Measurements from ENCODE around the gene AP4B1. TPM values are rescaled to one million over a fixed set of nuclear protein-coding genes. Genes with fewer than 3 reads are reported as not detected.

The AP4B1 gene
- polyA plus RNA-seq, 2 donors: 12.9 to 15.1 TPM

- H3K9me3 ChIP-seq (ENCODE audit: control insufficient read depth in 2 of 2, insufficient read depth in 1 of 2, low read depth in 1 of 2, low read length in 1 of 2): no peaks in the 10 kb centered on the region
- H3K27ac ChIP-seq (ENCODE audit: low read depth in 2 of 2, low read length in 1 of 2): no peak overlapping the region
- H3K27me3 ChIP-seq (ENCODE audit: control insufficient read depth in 1 of 2, insufficient read depth in 2 of 2, low read length in 2 of 2): no peaks in the 10 kb centered on the region
- peaks cover 3 to 10% of the 10 kb centered on the region in 2 donors for H3K36me3 ChIP-seq (ENCODE audit: control insufficient read depth in 2 of 2, insufficient read depth in 2 of 2, low read length in 1 of 2)
- H3K4me1 ChIP-seq (ENCODE audit: control insufficient read depth in 2 of 2, insufficient read depth in 2 of 2, low read length in 1 of 2): no peaks in the 10 kb centered on the region
- H3K4me3 ChIP-seq (ENCODE audit: low read depth in 1 of 2, low read length in 2 of 2): no peak overlapping the region
These were observed 38.6 kb upstream of the AP4B1 start for GRCh38 chr1:113943028-113943811.

- H3K4me1 ChIP-seq (ENCODE audit: control insufficient read depth in 2 of 2, insufficient read depth in 2 of 2, low read length in 1 of 2): no peaks in the 10 kb centered on the region
- no peak overlapping the region for H3K4me3 ChIP-seq (ENCODE audit: low read depth in 1 of 2, low read length in 2 of 2)
- H3K36me3 ChIP-seq (ENCODE audit: control insufficient read depth in 2 of 2, insufficient read depth in 2 of 2, low read length in 1 of 2): peaks cover 3 to 10% of the 10 kb centered on the region in 2 donors
- H3K9me3 ChIP-seq (ENCODE audit: control insufficient read depth in 2 of 2, insufficient read depth in 1 of 2, low read depth in 1 of 2, low read length in 1 of 2): no peaks in the 10 kb centered on the region
- no peaks in the 10 kb centered on the region for H3K27me3 ChIP-seq (ENCODE audit: control insufficient read depth in 1 of 2, insufficient read depth in 2 of 2, low read length in 2 of 2)
- no peak overlapping the region for H3K27ac ChIP-seq (ENCODE audit: low read depth in 2 of 2, low read length in 1 of 2)
These were observed 37.9 kb upstream of the AP4B1 start for GRCh38 chr1:113942527-113942926.

DNA sequence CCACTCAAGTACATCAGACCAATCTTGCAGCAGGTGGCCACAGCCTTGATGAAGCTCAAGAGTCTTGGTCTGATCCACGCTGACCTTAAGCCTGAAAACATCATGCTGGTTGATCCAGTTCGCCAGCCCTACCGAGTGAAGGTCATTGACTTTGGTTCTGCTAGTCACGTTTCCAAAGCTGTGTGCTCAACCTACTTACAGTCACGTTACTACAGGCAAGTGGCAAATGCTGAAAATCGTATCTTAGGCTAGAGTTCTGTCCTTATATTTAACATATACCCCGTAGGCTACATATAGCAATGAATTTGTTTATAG lies 36.6 kb upstream of the AP4B1 start:
- no peak overlapping the region for H3K4me3 ChIP-seq (ENCODE audit: low read depth in 1 of 2, low read length in 2 of 2)
- no peaks in the 10 kb centered on the region for H3K9me3 ChIP-seq (ENCODE audit: control insufficient read depth in 2 of 2, insufficient read depth in 1 of 2, low read depth in 1 of 2, low read length in 1 of 2)
- H3K4me1 ChIP-seq (ENCODE audit: control insufficient read depth in 2 of 2, insufficient read depth in 2 of 2, low read length in 1 of 2): no peaks in the 10 kb centered on the region
- H3K36me3 ChIP-seq (ENCODE audit: control insufficient read depth in 2 of 2, insufficient read depth in 2 of 2, low read length in 1 of 2): peaks cover 3 to 10% of the 10 kb centered on the region in 2 donors
- H3K27me3 ChIP-seq (ENCODE audit: control insufficient read depth in 1 of 2, insufficient read depth in 2 of 2, low read length in 2 of 2): no peaks in the 10 kb centered on the region
- WGBS, 2 donors: 76 to 84% methylated on average over 7 of the region's 7 CpGs
- no peak overlapping the region for H3K27ac ChIP-seq (ENCODE audit: low read depth in 2 of 2, low read length in 1 of 2)

GRCh38 chr1:113940365-113941244 lies 36.0 kb upstream of the AP4B1 start:
- WGBS, 2 donors: 76 to 77% methylated on average over 16 of the region's 16 CpGs
- H3K4me1 ChIP-seq (ENCODE audit: control insufficient read depth in 2 of 2, insufficient read depth in 2 of 2, low read length in 1 of 2): no peaks in the 10 kb centered on the region
- H3K27me3 ChIP-seq (ENCODE audit: control insufficient read depth in 1 of 2, insufficient read depth in 2 of 2, low read length in 2 of 2): no peaks in the 10 kb centered on the region
- peaks cover 3 to 10% of the 10 kb centered on the region in 2 donors for H3K36me3 ChIP-seq (ENCODE audit: control insufficient read depth in 2 of 2, insufficient read depth in 2 of 2, low read length in 1 of 2)
- H3K9me3 ChIP-seq (ENCODE audit: control insufficient read depth in 2 of 2, insufficient read depth in 1 of 2, low read depth in 1 of 2, low read length in 1 of 2): no peaks in the 10 kb centered on the region
- H3K4me3 ChIP-seq (ENCODE audit: low read depth in 1 of 2, low read length in 2 of 2): no peak overlapping the region
- H3K27ac ChIP-seq (ENCODE audit: low read depth in 2 of 2, low read length in 1 of 2): peak overlapping the region in 1 of 2 donors; percentile 42

DNA sequence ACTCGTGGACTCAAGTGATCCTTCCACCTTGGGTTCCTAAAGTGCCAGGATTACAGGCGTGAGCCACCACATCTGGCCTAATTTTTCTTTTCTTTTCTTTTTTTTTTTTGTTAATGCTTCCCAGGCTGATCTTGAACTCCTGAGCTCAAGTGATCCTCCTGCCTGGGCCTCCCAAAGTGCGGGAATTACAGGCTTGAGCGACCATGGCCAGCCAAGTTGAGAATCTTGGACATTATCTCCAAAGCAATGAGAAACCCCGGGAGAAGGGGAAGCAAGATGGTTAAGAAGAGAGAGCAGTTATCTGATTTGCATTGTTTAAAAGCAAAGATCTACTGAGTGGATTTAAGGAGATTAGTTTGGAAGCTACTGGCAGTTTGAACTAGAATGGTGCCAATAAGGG lies 33.6 kb upstream of the AP4B1 start:
- Histone ChIP-seq H3K4me1 (ENCODE audit: control insufficient read depth in 2 of 2, insufficient read depth in 2 of 2, low read length in 1 of 2) (peaks cover 0 to 3% of the 10 kb centered on the region in 2 donors), H3K4me3 (ENCODE audit: low read depth in 1 of 2, low read length in 2 of 2) (no peak overlapping the region), H3K27me3 (ENCODE audit: control insufficient read depth in 1 of 2, insufficient read depth in 2 of 2, low read length in 2 of 2) (no peaks in the 10 kb centered on the region), H3K9me3 (ENCODE audit: control insufficient read depth in 2 of 2, insufficient read depth in 1 of 2, low read depth in 1 of 2, low read length in 1 of 2) (no peaks in the 10 kb centered on the region), H3K27ac (ENCODE audit: low read depth in 2 of 2, low read length in 1 of 2) (no peak overlapping the region), H3K36me3 (ENCODE audit: control insufficient read depth in 2 of 2, insufficient read depth in 2 of 2, low read length in 1 of 2) (peaks cover 3 to 10% of the 10 kb centered on the region in 2 donors)
- 71 to 77% methylated on average over 5 of the region's 5 CpGs for WGBS, 2 donors

- Histone ChIP-seq H3K36me3 (ENCODE audit: control insufficient read depth in 2 of 2, insufficient read depth in 2 of 2, low read length in 1 of 2) (peaks cover 3 to 10% of the 10 kb centered on the region in 2 donors), H3K27ac (ENCODE audit: low read depth in 2 of 2, low read length in 1 of 2) (no peak overlapping the region), H3K4me1 (ENCODE audit: control insufficient read depth in 2 of 2, insufficient read depth in 2 of 2, low read length in 1 of 2) (peaks cover 0 to 7% of the 10 kb centered on the region in 2 donors), H3K9me3 (ENCODE audit: control insufficient read depth in 2 of 2, insufficient read depth in 1 of 2, low read depth in 1 of 2, low read length in 1 of 2) (no peaks in the 10 kb centered on the region), H3K4me3 (ENCODE audit: low read depth in 1 of 2, low read length in 2 of 2) (no peak overlapping the region), H3K27me3 (ENCODE audit: control insufficient read depth in 1 of 2, insufficient read depth in 2 of 2, low read length in 2 of 2) (no peaks in the 10 kb centered on the region)
- 74 to 78% methylated on average over 1 of the region's 1 CpG for WGBS, 2 donors
These were observed 32.5 kb upstream of the AP4B1 start for GRCh38 chr1:113937146-113937545.

- H3K27me3 ChIP-seq (ENCODE audit: control insufficient read depth in 1 of 2, insufficient read depth in 2 of 2, low read length in 2 of 2): no peaks in the 10 kb centered on the region
- H3K4me1 ChIP-seq (ENCODE audit: control insufficient read depth in 2 of 2, insufficient read depth in 2 of 2, low read length in 1 of 2): peaks cover 0 to 7% of the 10 kb centered on the region in 2 donors
- 66 to 76% methylated on average over 1 of the region's 1 CpG for WGBS, 2 donors
- H3K36me3 ChIP-seq (ENCODE audit: control insufficient read depth in 2 of 2, insufficient read depth in 2 of 2, low read length in 1 of 2): peaks cover under 1 to 7% of the 10 kb centered on the region in 2 donors
- no peak overlapping the region for H3K4me3 ChIP-seq (ENCODE audit: low read depth in 1 of 2, low read length in 2 of 2)
- H3K27ac ChIP-seq (ENCODE audit: low read depth in 2 of 2, low read length in 1 of 2): no peak overlapping the region
- no peaks in the 10 kb centered on the region for H3K9me3 ChIP-seq (ENCODE audit: control insufficient read depth in 2 of 2, insufficient read depth in 1 of 2, low read depth in 1 of 2, low read length in 1 of 2)
These were observed 31.4 kb upstream of the AP4B1 start for GRCh38 chr1:113935970-113936369.

GRCh38 chr1:113935176-113935575 lies 30.6 kb upstream of the AP4B1 start:
- H3K4me1 ChIP-seq (ENCODE audit: control insufficient read depth in 2 of 2, insufficient read depth in 2 of 2, low read length in 1 of 2): peaks cover 0 to 7% of the 10 kb centered on the region in 2 donors
- no peak overlapping the region for H3K4me3 ChIP-seq (ENCODE audit: low read depth in 1 of 2, low read length in 2 of 2)
- no peaks in the 10 kb centered on the region for H3K27me3 ChIP-seq (ENCODE audit: control insufficient read depth in 1 of 2, insufficient read depth in 2 of 2, low read length in 2 of 2)
- no peak overlapping the region for H3K27ac ChIP-seq (ENCODE audit: low read depth in 2 of 2, low read length in 1 of 2)
- WGBS, 2 donors: 98 to 100% methylated on average over 1 of the region's 1 CpG
- no peaks in the 10 kb centered on the region for H3K36me3 ChIP-seq (ENCODE audit: control insufficient read depth in 2 of 2, insufficient read depth in 2 of 2, low read length in 1 of 2)
- H3K9me3 ChIP-seq (ENCODE audit: control insufficient read depth in 2 of 2, insufficient read depth in 1 of 2, low read depth in 1 of 2, low read length in 1 of 2): no peaks in the 10 kb centered on the region

DNA sequence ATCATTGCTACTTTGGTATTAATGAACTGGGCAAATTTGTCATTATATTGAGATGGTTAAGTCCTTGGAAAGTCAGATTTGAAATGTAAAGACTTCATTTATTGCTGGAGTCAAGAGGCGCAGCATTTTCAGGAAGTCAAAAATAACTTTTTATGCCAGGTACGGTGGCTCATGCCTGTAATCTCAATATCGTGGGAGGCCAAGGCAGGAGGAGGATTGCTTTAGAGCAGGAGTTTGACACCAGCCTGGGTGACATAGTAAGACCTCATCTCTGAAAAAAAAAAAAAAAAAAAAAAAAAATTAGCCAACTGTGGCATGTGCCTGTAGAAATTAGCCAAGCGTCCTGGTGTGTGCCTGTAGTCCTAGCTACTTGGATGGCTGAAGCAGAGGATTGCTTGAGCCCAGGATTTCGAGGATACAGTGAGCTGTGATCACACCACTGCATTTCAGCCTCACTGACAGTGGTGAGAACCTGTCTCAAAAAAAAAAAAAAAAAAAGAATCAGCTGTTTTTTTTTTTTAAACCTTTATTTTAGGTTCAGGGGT lies 30.0 kb upstream of the AP4B1 start:
- H3K4me1 ChIP-seq (ENCODE audit: control insufficient read depth in 2 of 2, insufficient read depth in 2 of 2, low read length in 1 of 2): peaks cover 0 to 7% of the 10 kb centered on the region in 2 donors

More for the DNA sequence above, 30.0 kb upstream of the AP4B1 start:
- Histone ChIP-seq H3K27ac (ENCODE audit: low read depth in 2 of 2, low read length in 1 of 2) (no peak overlapping the region), H3K4me3 (ENCODE audit: low read depth in 1 of 2, low read length in 2 of 2) (no peak overlapping the region), H3K27me3 (ENCODE audit: control insufficient read depth in 1 of 2, insufficient read depth in 2 of 2, low read length in 2 of 2) (no peaks in the 10 kb centered on the region), H3K36me3 (ENCODE audit: control insufficient read depth in 2 of 2, insufficient read depth in 2 of 2, low read length in 1 of 2) (no peaks in the 10 kb centered on the region), H3K9me3 (ENCODE audit: control insufficient read depth in 2 of 2, insufficient read depth in 1 of 2, low read depth in 1 of 2, low read length in 1 of 2) (no peaks in the 10 kb centered on the region)
- WGBS, 2 donors: 75 to 80% methylated on average over 5 of the region's 5 CpGs

Measured in esophagus (tissue), 2 donors.